Measurements from ENCODE around the gene UBE2R2.
A peak's percentile ranks its signal among the peaks of the same experiment; 100 is the strongest.
"Not testable (repeated sequence)": the region's sequence is repeated elsewhere in the genome, so short reads cannot be mapped to it uniquely, and the experiment has no call there.

Gene UBE2R2

GRCh38 chr9:33809506-33809905 lies 7.5 kb upstream of the UBE2R2 start:
- in situ Hi-C loops (cut with MboI; ENCODE audit: low sequenced_read_pairs) = no loop called here
- no peaks in the 10 kb centered on the region for H3K27me3 ChIP-seq (ENCODE audit: low read depth)

GRCh38 chr9:33813712-33814641 lies 3.0 kb upstream of the UBE2R2 start:
- no peak overlapping the region for H3K4me3 ChIP-seq
- peak in 1 of 2 experiments; percentile 50 for DNase-seq (ENCODE audit: low spot score in 2 of 2)
- H3K27me3 ChIP-seq (ENCODE audit: low read depth) = no peaks in the 10 kb centered on the region
- H3K9me3 ChIP-seq = no peaks in the 10 kb centered on the region
- in situ Hi-C loops (cut with MboI; ENCODE audit: low sequenced_read_pairs) = no loop called here
- no peaks in the 10 kb centered on the region for H3K36me3 ChIP-seq (replicated peaks)
- H3K4me1 ChIP-seq = peaks cover 7% of the 10 kb centered on the region

More at GRCh38 chr9:33809506-33809905, 7.5 kb upstream of the UBE2R2 start:
- peaks cover 4% of the 10 kb centered on the region for H3K4me1 ChIP-seq
- H3K9me3 ChIP-seq = no peaks in the 10 kb centered on the region
- no peak for DNase-seq (ENCODE audit: low spot score in 2 of 2)
- H3K36me3 ChIP-seq (replicated peaks) = no peaks in the 10 kb centered on the region
- no peak overlapping the region for H3K4me3 ChIP-seq

DNA sequence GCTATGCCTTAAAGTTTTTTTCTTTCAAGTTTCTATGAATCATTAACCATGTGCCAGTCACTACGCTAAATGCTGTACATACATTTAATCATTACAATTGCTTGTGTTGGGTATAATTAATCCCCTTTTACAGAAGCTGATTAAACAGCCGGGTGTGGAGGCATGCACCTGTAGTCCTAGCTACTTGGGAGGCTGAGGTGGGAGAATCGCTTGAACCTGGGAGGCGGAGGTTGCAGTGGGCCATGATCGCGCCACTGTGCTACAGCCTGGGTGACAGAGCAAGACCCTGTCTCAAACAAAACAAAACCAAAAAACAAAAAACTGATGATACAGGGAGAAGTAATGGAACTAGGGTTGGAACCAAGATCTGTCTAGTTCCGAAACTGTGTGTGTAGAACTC lies 1.2 kb upstream of the UBE2R2 start:
- Histone ChIP-seq H3K9me3 (no peaks in the 10 kb centered on the region), H3K36me3 (replicated peaks) (no peaks in the 10 kb centered on the region; the same call in 1 of the 2 replicates), H3K4me1 (peaks cover 20% of the 10 kb centered on the region), H3K4me3 (no peak overlapping the region), H3K27me3 (ENCODE audit: low read depth) (no peaks in the 10 kb centered on the region)
- in situ Hi-C loops (cut with MboI; ENCODE audit: low sequenced_read_pairs) = no loop called here
- no peak for DNase-seq (ENCODE audit: low spot score in 2 of 2)

- Histone ChIP-seq H3K4me3 (peak overlapping the region; percentile 86), H3K9me3 (no peaks in the 10 kb centered on the region), H3K4me1 (peaks cover 26% of the 10 kb centered on the region), H3K27me3 (ENCODE audit: low read depth) (no peaks in the 10 kb centered on the region), H3K36me3 (replicated peaks) (no peaks in the 10 kb centered on the region; the same call in 1 of the 2 replicates)
- peak; percentile 50 to 79 for DNase-seq (ENCODE audit: low spot score in 2 of 2)
- in situ Hi-C loops (cut with MboI; ENCODE audit: low sequenced_read_pairs) = no loop called here
Observed at GRCh38 chr9:33817327-33818166, 587 bp downstream of the UBE2R2 start.

DNA sequence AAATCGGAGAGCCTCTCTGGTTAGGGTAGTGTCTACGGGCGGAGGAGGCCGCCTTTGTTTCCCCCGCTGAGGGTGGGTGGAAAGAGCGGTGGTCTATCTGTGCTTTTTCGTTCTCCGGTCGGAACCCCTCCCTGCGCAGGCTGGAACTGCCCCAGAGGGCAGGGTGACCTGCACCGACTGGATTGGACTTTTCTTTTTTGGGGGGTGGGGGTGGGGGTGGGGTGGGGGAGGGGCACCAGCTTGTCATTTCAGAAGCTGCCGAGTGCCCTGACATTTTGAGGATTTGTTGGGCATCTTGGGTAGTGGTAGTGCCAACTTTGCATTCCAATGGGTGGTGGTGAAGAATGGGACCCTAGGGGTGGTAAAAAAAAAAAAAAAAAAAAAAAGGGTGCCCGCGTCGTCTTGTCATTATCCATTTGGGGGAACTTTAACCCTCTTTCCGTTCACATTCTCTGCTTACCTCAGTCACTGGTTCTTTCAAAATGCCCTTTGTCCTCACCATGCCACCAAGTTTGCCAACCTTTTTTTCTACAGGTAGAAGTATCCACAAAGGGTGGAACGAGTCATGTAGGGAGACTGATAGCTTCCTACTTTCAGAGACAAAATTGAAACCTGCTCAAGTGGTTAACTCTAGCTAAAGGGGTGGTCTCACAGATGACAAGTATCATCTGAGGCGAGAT lies 1.3 kb downstream of the UBE2R2 start:
- H3K9me3 ChIP-seq = no peaks in the 10 kb centered on the region
- H3K36me3 ChIP-seq (replicated peaks) = no peaks in the 10 kb centered on the region; the same call in none of the 2 replicates
- peaks cover 26% of the 10 kb centered on the region for H3K4me1 ChIP-seq
- no peaks in the 10 kb centered on the region for H3K27me3 ChIP-seq (ENCODE audit: low read depth)
- peak in 1 of 2 experiments; percentile 49 for DNase-seq (ENCODE audit: low spot score in 2 of 2)
- in situ Hi-C loops (cut with MboI; ENCODE audit: low sequenced_read_pairs) = no loop called here
- peak overlapping the region; percentile 86 for H3K4me3 ChIP-seq

GRCh38 chr9:33818847-33819500 lies 2.0 kb downstream of the UBE2R2 start:
- no peak for DNase-seq (ENCODE audit: low spot score in 2 of 2)
- peaks cover 23% of the 10 kb centered on the region for H3K4me1 ChIP-seq

DNA sequence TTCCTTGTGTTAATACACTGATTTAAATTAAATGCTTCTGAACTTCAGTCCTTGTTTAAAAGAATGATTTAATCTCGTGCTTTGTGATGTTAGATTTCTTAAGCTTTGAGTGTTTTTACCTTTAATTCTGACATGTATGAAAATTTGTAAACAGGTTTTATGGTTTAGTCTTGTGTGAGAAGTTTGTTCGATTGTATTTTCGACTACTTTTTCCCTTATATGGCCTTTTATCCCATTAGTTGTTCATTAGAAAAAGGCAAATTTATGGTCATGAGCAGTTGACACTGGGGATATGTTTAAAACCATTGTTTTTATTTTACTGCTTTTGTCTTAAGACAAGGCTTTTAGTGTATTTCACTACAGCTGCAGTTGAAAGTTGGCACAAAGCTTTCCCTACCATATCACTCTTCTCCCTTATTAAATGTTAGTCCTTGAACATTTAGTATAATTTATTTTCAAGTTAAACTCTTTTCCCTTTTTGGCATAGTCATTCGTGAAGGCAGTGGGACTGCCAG lies 3.3 kb downstream of the UBE2R2 start:
- DNase-seq (ENCODE audit: low spot score in 2 of 2) = no peak
- H3K27me3 ChIP-seq (ENCODE audit: low read depth) = no peaks in the 10 kb centered on the region
- in situ Hi-C loops (cut with MboI; ENCODE audit: low sequenced_read_pairs) = no loop called here
- H3K4me1 ChIP-seq = peaks cover 22% of the 10 kb centered on the region
- no peaks in the 10 kb centered on the region for H3K9me3 ChIP-seq
- peak overlapping the region; percentile 86; the same call in 1 of the 2 replicates for H3K4me3 ChIP-seq
- peaks cover 4% of the 10 kb centered on the region for H3K36me3 ChIP-seq (replicated peaks)

More at GRCh38 chr9:33818847-33819500, 2.0 kb downstream of the UBE2R2 start:
- Histone ChIP-seq H3K36me3 (replicated peaks) (no peaks in the 10 kb centered on the region; the same call in none of the 2 replicates), H3K27me3 (ENCODE audit: low read depth) (no peaks in the 10 kb centered on the region), H3K9me3 (no peaks in the 10 kb centered on the region), H3K4me3 (peak overlapping the region; percentile 86)
- in situ Hi-C loops (cut with MboI; ENCODE audit: low sequenced_read_pairs) = no loop called here

GRCh38 chr9:33823801-33824200 lies 6.8 kb downstream of the UBE2R2 start:
- DNase-seq (ENCODE audit: low spot score in 2 of 2) = no peak

DNA sequence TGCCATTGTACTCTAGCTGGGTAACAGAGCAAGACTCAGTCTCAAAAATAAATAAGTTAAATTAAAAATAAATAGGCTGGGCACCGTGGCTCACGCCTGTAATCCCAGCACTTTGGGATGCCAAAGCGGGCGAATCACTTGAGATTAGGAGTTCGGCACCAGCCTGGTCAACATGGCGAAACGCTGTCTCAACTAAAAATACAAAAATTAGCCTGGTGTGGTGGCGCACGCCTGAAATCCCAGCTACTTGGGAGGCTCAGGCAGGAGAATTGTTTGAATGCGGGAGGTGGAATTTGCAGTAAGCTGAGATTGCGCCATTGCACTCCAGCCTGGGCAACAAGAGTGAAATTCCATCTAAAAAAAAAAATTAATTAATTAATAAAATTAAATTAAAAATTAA lies 10.3 kb downstream of the UBE2R2 start:
- H3K4me1 ChIP-seq; H3K9me3 ChIP-seq; in situ Hi-C loops (cut with MboI; ENCODE audit: low sequenced_read_pairs); H3K36me3 ChIP-seq (replicated peaks); DNase-seq (ENCODE audit: low spot score in 2 of 2); H3K4me3 ChIP-seq; H3K27me3 ChIP-seq (ENCODE audit: low read depth): not testable (repeated sequence)

More at GRCh38 chr9:33823801-33824200, 6.8 kb downstream of the UBE2R2 start:
- Histone ChIP-seq H3K9me3 (no peaks in the 10 kb centered on the region), H3K36me3 (replicated peaks) (peaks cover 4% of the 10 kb centered on the region), H3K4me1 (peaks cover 19% of the 10 kb centered on the region), H3K27me3 (ENCODE audit: low read depth) (no peaks in the 10 kb centered on the region), H3K4me3 (no peak overlapping the region)
- in situ Hi-C loops (cut with MboI; ENCODE audit: low sequenced_read_pairs) = no loop called here

GRCh38 chr9:33829641-33830230 lies 12.8 kb downstream of the UBE2R2 start:
- DNase-seq (ENCODE audit: low spot score in 2 of 2); H3K4me3 ChIP-seq; H3K27me3 ChIP-seq (ENCODE audit: low read depth); H3K9me3 ChIP-seq; H3K36me3 ChIP-seq (replicated peaks); in situ Hi-C loops (cut with MboI; ENCODE audit: low sequenced_read_pairs); H3K4me1 ChIP-seq: not testable (repeated sequence)

DNA sequence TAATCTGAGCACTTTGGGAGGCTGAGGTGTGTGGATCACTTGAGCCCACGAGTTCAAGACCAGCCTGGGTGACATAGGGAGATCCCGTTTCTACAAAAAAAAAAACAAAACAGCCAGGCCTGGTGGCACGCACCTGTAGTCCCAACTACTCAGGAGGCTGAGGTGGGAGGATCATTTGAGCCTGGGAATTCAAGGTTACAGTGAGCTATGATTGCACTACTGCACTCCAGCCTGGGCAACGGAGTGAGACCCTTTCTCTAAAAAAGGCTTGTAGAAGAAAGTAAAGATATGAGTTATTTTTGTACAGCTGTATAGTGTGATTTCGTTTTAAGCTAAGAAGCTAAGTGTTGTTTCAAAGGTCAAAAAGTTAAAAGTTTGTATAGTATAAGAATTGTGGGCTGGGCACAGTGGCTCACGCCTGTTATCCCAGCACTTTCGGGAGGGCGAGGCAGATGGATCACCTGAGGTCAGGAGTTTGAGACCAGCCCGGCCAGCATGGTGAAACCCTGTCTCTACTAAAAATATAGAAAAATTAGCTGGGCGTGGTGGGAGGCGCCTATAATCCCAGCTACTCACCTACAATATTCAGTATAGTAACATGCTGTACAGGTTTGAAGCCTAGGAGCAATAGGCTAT lies 18.8 kb downstream of the UBE2R2 start:
- no peak overlapping the region for H3K4me3 ChIP-seq
- in situ Hi-C loops (cut with MboI; ENCODE audit: low sequenced_read_pairs) = no loop called here

GRCh38 chr9:33836261-33836660 lies 19.3 kb downstream of the UBE2R2 start:
- H3K4me3 ChIP-seq; H3K4me1 ChIP-seq; H3K36me3 ChIP-seq (replicated peaks); H3K27me3 ChIP-seq (ENCODE audit: low read depth); H3K9me3 ChIP-seq; DNase-seq (ENCODE audit: low spot score in 2 of 2); in situ Hi-C loops (cut with MboI; ENCODE audit: low sequenced_read_pairs): not testable (repeated sequence)

More for the DNA sequence above, 18.8 kb downstream of the UBE2R2 start:
- H3K4me1 ChIP-seq = 0 out of 2 replicates have a peak, but pooled peaks cover 3% of the 10 kb centered on the region
- no peaks in the 10 kb centered on the region for H3K9me3 ChIP-seq
- no peak for DNase-seq (ENCODE audit: low spot score in 2 of 2)
- no peaks in the 10 kb centered on the region for H3K36me3 ChIP-seq (replicated peaks)
- no peaks in the 10 kb centered on the region for H3K27me3 ChIP-seq (ENCODE audit: low read depth)
